Occipital lobe (tissue), 2 donors: Measurements from ENCODE around the gene SELL. TPM values are rescaled to one million over a fixed set of nuclear protein-coding genes. Genes with fewer than 3 reads are reported as not detected.
"Not testable (repeated sequence)": the region's sequence is repeated elsewhere in the genome, so short reads cannot be mapped to it uniquely, and the experiment has no call there.

Experiments used
- DNase-seq: peaks from one replicate; lab custom pipeline; 2025; lab: John Stamatoyannopoulos, UW
- total RNA-seq: library from RNA; depleted of rRNA; stranded (reverse); fragments of >200 nt; gene quantifications from one replicate; pipeline ENCODE4 v1.2.3, GENCODE V29; 2014

The SELL gene
- total RNA-seq, 1 donor from 2014 or later: 0.47 TPM

- DNase-seq: no peak
These were observed 3.4 kb downstream of the SELL start for GRCh38 chr1:169707912-169708604.

GRCh38 chr1:169704797-169705196 is 6.6 kb downstream of the SELL start:
- DNase-seq: no peak

GRCh38 chr1:169701261-169702005 is 10.0 kb downstream of the SELL start:
- DNase-seq: no peak

- no peak for DNase-seq
These were observed 11.7 kb downstream of the SELL start for GRCh38 chr1:169699707-169700106.

GRCh38 chr1:169698976-169699375 is 12.4 kb downstream of the SELL start:
- no peak for DNase-seq

GRCh38 chr1:169697755-169698154 is 13.7 kb downstream of the SELL start:
- no peak for DNase-seq

- DNase-seq: no peak
These were observed 14.9 kb downstream of the SELL start for GRCh38 chr1:169696273-169697100.

- no peak for DNase-seq
These were observed 16.9 kb downstream of the SELL start for GRCh38 chr1:169694304-169695075.

GRCh38 chr1:169692756-169693460 is 18.5 kb downstream of the SELL start:
- DNase-seq: no peak

GRCh38 chr1:169690489-169690888 is 20.9 kb downstream of the SELL start:
- DNase-seq: no peak

- no peak for DNase-seq
These were observed 22.0 kb downstream of the SELL start for GRCh38 chr1:169689395-169689794.

GRCh38 chr1:169688377-169688776 is 23.0 kb downstream of the SELL start:
- DNase-seq: not testable (repeated sequence)

- DNase-seq: no peak
These were observed 27.8 kb downstream of the SELL start for GRCh38 chr1:169683661-169684060.

GRCh38 chr1:169683168-169683567 is 28.3 kb downstream of the SELL start:
- not testable (repeated sequence) for DNase-seq

- no peak for DNase-seq
These were observed 29.3 kb downstream of the SELL start for GRCh38 chr1:169682071-169682470.

- no peak for DNase-seq
These were observed 30.3 kb downstream of the SELL start for GRCh38 chr1:169681140-169681539.

- DNase-seq: no peak
These were observed 30.9 kb downstream of the SELL start for GRCh38 chr1:169680377-169681019.

- no peak for DNase-seq
These were observed 31.7 kb downstream of the SELL start for GRCh38 chr1:169679692-169680091.

- DNase-seq: no peak
These were observed 35.4 kb downstream of the SELL start for GRCh38 chr1:169676001-169676400.

GRCh38 chr1:169670836-169671235 is 40.6 kb downstream of the SELL start:
- DNase-seq: no peak
